Epithelial cell of esophagus (primary cell): ENCODE data around the gene MVB12B.

Source experiments
- DNase-seq: peaks from one replicate; pipeline ENCODE4 v3.0.0; 2010; ENCODE audit warnings: low read depth
- H3K4me3 ChIP-seq: 2 replicates; pipeline ENCODE4 v1.5.1; 2011; ENCODE audit warnings: mild to moderate bottlenecking, low read length, control low read depth
- CTCF ChIP-seq: IDR thresholded peaks from 2 replicates; pipeline ENCODE4 v1.5.1; 2011; ENCODE audit warnings: low read depth, mild to moderate bottlenecking, low read length, control low read depth, inconsistent platforms; ENCODE audit not compliant: insufficient read depth; ENCODE audit errors: missing control alignments

The MVB12B gene

DNA sequence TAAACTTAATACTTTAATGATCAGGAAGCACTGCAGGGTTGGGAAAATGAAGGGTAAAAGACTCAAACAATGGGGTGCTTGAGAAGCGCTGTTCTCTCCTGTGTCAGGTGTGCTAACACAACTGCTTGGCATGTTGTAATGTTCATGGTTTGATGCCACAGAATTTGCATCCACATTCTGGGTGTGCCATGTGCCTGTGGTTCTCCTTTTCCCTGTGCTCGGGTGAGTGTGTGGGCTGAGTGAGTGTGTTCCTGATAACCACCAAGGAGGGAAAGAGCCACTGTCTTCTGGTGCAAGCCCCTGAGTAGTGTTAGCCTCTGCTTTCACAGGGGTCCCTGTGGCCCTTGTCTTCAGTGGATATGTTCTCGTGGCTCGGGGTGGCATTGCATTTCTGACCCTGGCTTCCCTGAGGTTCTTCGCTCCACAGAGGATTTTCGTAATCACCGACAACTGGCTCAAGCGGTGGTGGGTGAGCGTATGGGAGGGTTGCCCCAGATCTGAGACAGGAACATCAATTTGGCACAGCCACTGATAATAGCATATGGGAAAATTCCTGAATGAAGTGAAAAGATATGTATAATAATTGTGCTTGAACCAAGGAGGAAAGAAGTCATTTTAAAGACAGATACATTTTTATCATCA, 102.0 kb downstream of the MVB12B start:
- H3K4me3 ChIP-seq, result no peak overlapping the region

GRCh38 chr9:126429190-126429589, 102.6 kb downstream of the MVB12B start:
- no peak overlapping the region for H3K4me3 ChIP-seq
- no peak for DNase-seq
- no peak for TF ChIP-seq CTCF

More for the DNA sequence above, 102.0 kb downstream of the MVB12B start:
- TF ChIP-seq CTCF, result no peak
- no peak for DNase-seq

GRCh38 chr9:126430124-126430523, 103.5 kb downstream of the MVB12B start:
- H3K4me3 ChIP-seq, result no peak overlapping the region
- TF ChIP-seq CTCF, result no peak
- no peak for DNase-seq

GRCh38 chr9:126431077-126431742, 104.6 kb downstream of the MVB12B start:
- H3K4me3 ChIP-seq, result no peak overlapping the region
- TF ChIP-seq CTCF, result no peak
- no peak for DNase-seq

- no peak overlapping the region for H3K4me3 ChIP-seq
- no peak for DNase-seq
- TF ChIP-seq CTCF, result no peak
Observed at GRCh38 chr9:126432659-126433058, 106.0 kb downstream of the MVB12B start.

DNA sequence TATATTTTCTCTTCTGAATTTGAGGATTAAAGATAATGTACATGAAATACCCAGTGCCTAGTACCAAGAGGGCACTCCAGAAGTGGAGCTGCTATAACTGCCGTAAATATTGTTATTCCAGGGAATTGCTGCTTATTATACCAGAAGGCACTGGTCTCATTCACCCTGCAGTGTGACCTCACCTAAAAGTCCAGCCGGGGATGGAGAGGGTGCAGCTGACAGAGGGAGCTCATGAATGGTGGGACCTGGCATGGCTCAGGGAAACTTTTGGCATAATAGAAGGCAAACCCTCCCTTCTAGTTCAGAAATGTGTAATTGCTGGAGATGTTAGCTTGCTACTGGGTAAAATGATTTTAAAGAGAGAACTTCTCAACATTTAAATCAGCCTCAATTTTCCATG, 108.5 kb downstream of the MVB12B start:
- DNase-seq, result no peak
- TF ChIP-seq CTCF, result no peak
- no peak overlapping the region for H3K4me3 ChIP-seq

DNA sequence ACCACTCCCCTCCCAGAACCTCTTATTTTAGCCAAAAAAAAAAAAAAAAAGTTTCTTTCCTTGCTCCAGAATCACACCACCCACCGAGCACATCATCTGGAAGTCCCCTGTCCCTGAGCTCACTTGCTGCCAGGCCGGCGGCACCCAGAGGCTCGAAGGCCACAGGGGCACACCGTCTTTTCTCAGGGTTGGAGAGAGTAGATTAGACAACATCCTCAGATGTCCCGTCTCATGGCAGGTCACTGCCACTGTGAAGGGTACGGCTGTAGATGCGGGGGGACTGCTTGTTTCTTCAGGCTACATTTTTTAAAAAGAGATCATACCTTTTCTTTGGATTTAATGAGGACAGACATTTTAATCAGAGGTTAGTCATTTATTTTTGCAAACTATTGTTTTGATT, 109.0 kb downstream of the MVB12B start:
- no peak for DNase-seq
- H3K4me3 ChIP-seq, result no peak overlapping the region
- no peak for TF ChIP-seq CTCF
